ENCODE measurements around the gene SBK2.
A peak's percentile ranks its signal among the peaks of the same experiment; 100 is the strongest.

Gene SBK2

DNA sequence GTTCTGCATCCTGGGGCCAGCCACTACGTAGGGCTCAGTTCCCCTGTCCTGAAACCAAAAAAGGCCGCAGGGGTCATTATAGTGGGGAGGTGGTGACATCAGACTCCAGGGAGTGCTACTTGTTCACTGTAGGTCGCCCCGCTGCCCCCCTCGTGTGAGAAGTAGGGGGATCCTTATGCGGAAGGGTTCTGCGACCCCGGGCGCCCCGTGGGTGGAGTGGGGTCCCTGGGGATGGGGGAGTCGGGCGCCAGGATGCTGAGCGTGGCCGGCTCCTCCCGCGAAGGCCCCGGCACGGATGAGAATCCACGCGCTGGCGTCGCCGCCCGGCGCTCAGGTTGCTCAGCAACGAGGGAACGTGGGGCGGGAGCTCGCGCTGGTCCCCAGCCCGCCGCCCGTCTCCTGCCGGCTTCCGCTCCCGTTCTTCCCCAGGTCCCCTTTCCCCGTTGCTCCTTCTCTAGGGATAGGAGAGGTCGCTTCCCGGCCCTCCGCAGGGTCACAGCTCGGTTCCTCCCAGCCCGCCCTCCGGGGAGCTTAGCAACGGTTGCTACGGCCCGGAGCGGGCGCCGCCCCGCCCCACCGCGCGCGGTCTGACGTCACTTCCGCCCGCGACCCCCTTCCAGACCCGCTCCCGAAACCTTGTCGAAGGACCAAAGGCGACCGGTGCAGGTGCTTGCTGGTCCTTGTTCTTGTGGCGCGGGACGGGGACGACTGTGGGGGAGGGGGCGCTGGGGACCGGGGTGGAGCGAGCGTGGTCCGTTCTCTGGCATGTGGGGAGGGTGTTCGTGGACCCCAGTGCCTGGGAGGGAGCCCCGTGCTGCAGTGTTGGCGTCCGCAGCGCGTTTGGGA lies 52.1 kb downstream of the SBK2 start, which contains the start of gene NAT14:
TSS of gene NAT14 (plus strand) at position 596 of the 846 bp plus-strand sequence. CDS start 521 bp downstream, outside the sequence.
- peak; percentile 67 for DNase-seq (ENCODE audit: low read depth)
- TF ChIP-seq MYC (IDR thresholded peaks at IDR 0.05; ENCODE audit: low read depth, low read length), result no peak
- TF ChIP-seq POLR2A (IDR thresholded peaks at IDR 0.05; ENCODE audit: extremely low read depth, insufficient read length), result peak; percentile 32
- TF ChIP-seq, protein P1, sequence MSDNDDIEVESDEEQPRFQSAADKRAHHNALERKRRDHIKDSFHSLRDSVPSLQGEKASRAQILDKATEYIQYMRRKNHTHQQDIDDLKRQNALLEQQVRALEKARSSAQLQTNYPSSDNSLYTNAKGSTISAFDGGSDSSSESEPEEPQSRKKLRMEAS (IDR thresholded peaks at IDR 0.05; ENCODE audit: low read depth, low read length), result no peak
- peak within 1 kb of the TSS; percentile 52 for H3K4me3 ChIP-seq (ENCODE audit: low read depth, low read length)

GRCh38 chr19:55483706-55484592 lies 53.0 kb downstream of the SBK2 start:
- DNase-seq (ENCODE audit: low read depth), result no peak
- TF ChIP-seq POLR2A (IDR thresholded peaks at IDR 0.05; ENCODE audit: extremely low read depth, insufficient read length) (no peak), MYC (IDR thresholded peaks at IDR 0.05; ENCODE audit: low read depth, low read length) (no peak)
- TF ChIP-seq, protein P2, sequence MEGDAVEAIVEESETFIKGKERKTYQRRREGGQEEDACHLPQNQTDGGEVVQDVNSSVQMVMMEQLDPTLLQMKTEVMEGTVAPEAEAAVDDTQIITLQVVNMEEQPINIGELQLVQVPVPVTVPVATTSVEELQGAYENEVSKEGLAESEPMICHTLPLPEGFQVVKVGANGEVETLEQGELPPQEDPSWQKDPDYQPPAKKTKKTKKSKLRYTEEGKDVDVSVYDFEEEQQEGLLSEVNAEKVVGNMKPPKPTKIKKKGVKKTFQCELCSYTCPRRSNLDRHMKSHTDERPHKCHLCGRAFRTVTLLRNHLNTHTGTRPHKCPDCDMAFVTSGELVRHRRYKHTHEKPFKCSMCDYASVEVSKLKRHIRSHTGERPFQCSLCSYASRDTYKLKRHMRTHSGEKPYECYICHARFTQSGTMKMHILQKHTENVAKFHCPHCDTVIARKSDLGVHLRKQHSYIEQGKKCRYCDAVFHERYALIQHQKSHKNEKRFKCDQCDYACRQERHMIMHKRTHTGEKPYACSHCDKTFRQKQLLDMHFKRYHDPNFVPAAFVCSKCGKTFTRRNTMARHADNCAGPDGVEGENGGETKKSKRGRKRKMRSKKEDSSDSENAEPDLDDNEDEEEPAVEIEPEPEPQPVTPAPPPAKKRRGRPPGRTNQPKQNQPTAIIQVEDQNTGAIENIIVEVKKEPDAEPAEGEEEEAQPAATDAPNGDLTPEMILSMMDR (IDR thresholded peaks at IDR 0.05; ENCODE audit: low read depth, low read length), result no peak
- TF ChIP-seq, protein P1 (IDR thresholded peaks at IDR 0.05; ENCODE audit: low read depth, low read length), result no peak

GRCh38 chr19:55482967-55483705 lies 53.8 kb downstream of the SBK2 start:
- TF ChIP-seq, protein P2 (IDR thresholded peaks at IDR 0.05; ENCODE audit: low read depth, low read length), result no peak
- TF ChIP-seq POLR2A (IDR thresholded peaks at IDR 0.05; ENCODE audit: extremely low read depth, insufficient read length), result no peak
- TF ChIP-seq MYC (IDR thresholded peaks at IDR 0.05; ENCODE audit: low read depth, low read length), result no peak
- TF ChIP-seq, protein P1 (IDR thresholded peaks at IDR 0.05; ENCODE audit: low read depth, low read length), result no peak
- DNase-seq (ENCODE audit: low read depth), result no peak
- H3K4me3 ChIP-seq (ENCODE audit: low read depth, low read length), result no peak overlapping the region

More at GRCh38 chr19:55483706-55484592, 53.0 kb downstream of the SBK2 start:
- H3K4me3 ChIP-seq (ENCODE audit: low read depth, low read length), result no peak overlapping the region

DNA sequence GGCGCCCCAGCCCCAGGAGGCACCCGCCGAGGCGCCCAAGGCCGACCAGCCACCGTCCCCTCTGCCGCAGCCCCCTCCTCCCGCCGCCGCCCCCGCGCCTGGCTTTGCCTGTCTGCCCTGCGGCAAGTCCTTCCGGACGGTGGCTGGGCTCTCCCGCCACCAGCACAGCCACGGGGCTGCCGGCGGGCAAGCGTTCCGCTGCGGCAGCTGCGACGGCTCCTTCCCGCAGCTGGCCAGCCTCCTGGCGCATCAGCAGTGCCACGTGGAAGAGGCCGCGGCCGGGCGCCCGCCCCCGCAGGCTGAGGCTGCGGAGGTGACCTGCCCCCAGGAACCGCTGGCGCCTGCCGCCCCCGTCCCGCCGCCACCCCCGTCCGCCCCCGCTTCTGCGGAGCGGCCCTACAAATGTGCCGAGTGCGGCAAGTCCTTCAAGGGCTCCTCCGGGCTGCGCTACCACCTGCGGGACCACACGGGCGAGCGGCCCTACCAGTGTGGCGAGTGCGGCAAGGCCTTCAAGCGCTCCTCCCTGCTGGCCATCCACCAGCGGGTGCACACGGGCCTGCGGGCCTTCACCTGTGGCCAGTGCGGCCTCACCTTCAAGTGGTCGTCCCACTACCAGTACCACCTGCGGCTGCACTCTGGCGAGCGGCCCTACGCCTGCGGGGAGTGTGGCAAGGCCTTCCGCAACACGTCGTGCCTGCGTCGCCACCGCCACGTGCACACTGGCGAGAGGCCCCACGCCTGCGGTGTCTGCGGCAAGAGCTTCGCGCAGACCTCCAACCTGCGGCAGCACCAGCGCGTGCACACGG lies 54.6 kb downstream of the SBK2 start:
- no peak for DNase-seq (ENCODE audit: low read depth)
- no peak overlapping the region for H3K4me3 ChIP-seq (ENCODE audit: low read depth, low read length)
- no peak for TF ChIP-seq MYC (IDR thresholded peaks at IDR 0.05; ENCODE audit: low read depth, low read length)
- TF ChIP-seq, protein P1 (IDR thresholded peaks at IDR 0.05; ENCODE audit: low read depth, low read length), result no peak

DNA sequence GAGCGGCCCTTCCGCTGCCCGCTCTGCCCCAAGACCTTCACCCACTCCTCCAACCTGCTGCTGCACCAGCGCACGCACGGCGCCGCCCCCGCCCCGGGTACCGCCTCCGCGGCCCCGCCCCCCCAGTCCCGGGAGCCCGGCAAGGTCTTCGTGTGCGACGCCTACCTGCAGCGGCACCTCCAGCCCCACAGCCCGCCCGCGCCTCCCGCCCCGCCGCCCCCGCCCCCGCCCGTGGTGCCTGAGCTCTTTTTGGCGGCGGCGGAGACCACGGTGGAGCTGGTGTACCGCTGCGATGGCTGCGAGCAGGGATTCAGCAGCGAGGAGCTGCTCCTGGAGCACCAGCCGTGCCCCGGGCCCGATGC lies 55.2 kb downstream of the SBK2 start:
- DNase-seq (ENCODE audit: low read depth), result no peak
- H3K4me3 ChIP-seq (ENCODE audit: low read depth, low read length), result no peak overlapping the region
- TF ChIP-seq MYC (IDR thresholded peaks at IDR 0.05; ENCODE audit: low read depth, low read length) (no peak), POLR2A (IDR thresholded peaks at IDR 0.05; ENCODE audit: extremely low read depth, insufficient read length) (no peak)
- TF ChIP-seq, protein P1 (IDR thresholded peaks at IDR 0.05; ENCODE audit: low read depth, low read length), result no peak
- TF ChIP-seq, protein P2 (IDR thresholded peaks at IDR 0.05; ENCODE audit: low read depth, low read length), result no peak

Data from NB4 (cell line).